IMR-90 (cell line): ENCODE results near the gene MARCHF3. TPM values are rescaled to one million over a fixed set of nuclear protein-coding genes. Genes with fewer than 3 reads are reported as not detected.

ENCODE experiments used
- ATAC-seq: fragments of 200-7000 bp; cut with Tn5 transposase; 2 replicates; pipeline ENCODE4 v1.9.1; 2020; ENCODE audit warnings: low read depth, mild to moderate bottlenecking, moderate library complexity
- BruUV-seq: library from RNA; stranded (reverse); fragments of 400-500 nt; replicated peaks from 2 replicates; lab custom pipeline; 2021; lab: Mats Ljungman, UMichigan
- CTCF ChIA-PET: fragments of 300-600 bp; formaldehyde crosslinking; extraction: SDS; loops from one replicate; lab custom pipeline; 2021; ENCODE audit warnings: antibody characterized with exemption; lab: Yijun Ruan, JAX
- POLR2A ChIA-PET: fragments of 300-600 bp; sonication (Branson Sonifier 250); formaldehyde crosslinking; loops from one replicate; lab custom pipeline; 2022; ENCODE audit warnings: antibody characterized with exemption; ENCODE audit not compliant: unreplicated experiment; lab: Charles Lee
- DNase-seq: peaks from one replicate; pipeline ENCODE4 v3.0.0; 2013
- H2AFZ ChIP-seq: replicated peaks from 2 replicates; pipeline ENCODE3; 2013; ENCODE audit warnings: low read length, mild to moderate bottlenecking; ENCODE audit not compliant: poor library complexity
- H2AK5ac ChIP-seq: 2 replicates; pipeline ENCODE4 v1.6.1; 2013; ENCODE audit warnings: low read depth, low read length, inconsistent platforms
- H2AK9ac ChIP-seq: replicated peaks from 2 replicates; pipeline ENCODE3; 2013; ENCODE audit warnings: mild to moderate bottlenecking, low read depth, low read length, moderate library complexity; ENCODE audit not compliant: poor library complexity
- H2BK120ac ChIP-seq: 2 replicates; pipeline ENCODE4 v1.6.1; 2013; ENCODE audit warnings: low read depth, low read length, inconsistent platforms
- H2BK15ac ChIP-seq: 3 replicates; pipeline ENCODE4 v1.6.1; 2013; ENCODE audit warnings: low read depth, low read length, inconsistent platforms
- H2BK20ac ChIP-seq: 2 replicates; pipeline ENCODE4 v1.6.1; 2013; ENCODE audit warnings: low read depth, mild to moderate bottlenecking, inconsistent platforms, low read length, moderate library complexity
- H2BK5ac ChIP-seq: 2 replicates; pipeline ENCODE4 v1.6.1; 2013; ENCODE audit warnings: mild to moderate bottlenecking, low read depth, low read length, inconsistent platforms; ENCODE audit not compliant: poor library complexity, severe bottlenecking
- H3K14ac ChIP-seq: replicated peaks from 2 replicates; pipeline ENCODE4 v1.6.1; 2013; ENCODE audit warnings: low read depth, low read length, inconsistent platforms
- H3K18ac ChIP-seq: 2 replicates; pipeline ENCODE4 v1.6.1; 2013; ENCODE audit warnings: low read depth, low read length, control low read depth
- H3K23ac ChIP-seq: 2 replicates; pipeline ENCODE4 v1.6.1; 2013; ENCODE audit warnings: low read depth, low read length, inconsistent platforms
- H3K27ac ChIP-seq: 2 replicates; pipeline ENCODE4 v1.5.1; 2013; ENCODE audit warnings: mild to moderate bottlenecking, control low read depth, low read length; ENCODE audit not compliant: insufficient read depth
- H3K27me3 ChIP-seq: 2 replicates; pipeline ENCODE4 v1.6.1; 2013; ENCODE audit warnings: low read length; ENCODE audit not compliant: control insufficient read depth, insufficient read depth
- H3K36me3 ChIP-seq: 2 replicates; pipeline ENCODE4 v1.6.1; 2013; ENCODE audit warnings: low read length, mixed read lengths; ENCODE audit not compliant: control insufficient read depth, insufficient read depth
- H3K4ac ChIP-seq: 2 replicates; pipeline ENCODE4 v1.6.1; 2013; ENCODE audit warnings: low read depth, low read length, inconsistent platforms
- H3K4me1 ChIP-seq: 2 replicates; pipeline ENCODE4 v1.6.1; 2013; ENCODE audit warnings: low read length, mixed read lengths; ENCODE audit not compliant: control insufficient read depth, insufficient read depth
- H3K4me2 ChIP-seq: 2 replicates; pipeline ENCODE4 v1.6.1; 2013; ENCODE audit warnings: low read depth, mild to moderate bottlenecking, control low read depth, low read length, moderate library complexity
- H3K4me3 ChIP-seq: 2 replicates; pipeline ENCODE4 v1.5.1; 2013; ENCODE audit warnings: low read depth, mild to moderate bottlenecking, control low read depth, low read length, moderate library complexity; ENCODE audit not compliant: insufficient read depth
- H3K56ac ChIP-seq: 2 replicates; pipeline ENCODE4 v1.6.1; 2013; ENCODE audit warnings: low read length, inconsistent platforms; ENCODE audit not compliant: insufficient read depth; ENCODE audit errors: extremely low read depth
- H3K79me1 ChIP-seq, 2 experiments: 2 replicates each; pipeline ENCODE4 v1.6.1; 2013; ENCODE audit warnings: low read length in 2 of 2, inconsistent platforms in 1 of 2, low read depth in 1 of 2
- H3K9ac ChIP-seq: 2 replicates; pipeline ENCODE4 v1.6.1; 2013; ENCODE audit warnings: low read depth, low read length, control low read depth
- H3K9me1 ChIP-seq: 2 replicates; pipeline ENCODE4 v1.6.1; 2013; ENCODE audit warnings: low read length, inconsistent platforms; ENCODE audit not compliant: insufficient read depth
- H3K9me3 ChIP-seq: 2 replicates; pipeline ENCODE4 v1.6.1; 2013; ENCODE audit warnings: low read length; ENCODE audit not compliant: control insufficient read depth, insufficient read depth
- H4K20me1 ChIP-seq: 2 replicates; pipeline ENCODE4 v1.6.1; 2013; ENCODE audit warnings: low read length, inconsistent platforms; ENCODE audit not compliant: insufficient read depth
- H4K5ac ChIP-seq: 2 replicates; pipeline ENCODE4 v1.6.1; 2013; ENCODE audit warnings: mild to moderate bottlenecking, low read depth, low read length, control low read depth
- H4K8ac ChIP-seq, 2 experiments: 2 replicates each; pipeline ENCODE4 v1.6.1; 2013; ENCODE audit warnings: low read depth in 2 of 2, low read length in 2 of 2, control low read depth in 1 of 2, inconsistent platforms in 1 of 2
- H4K91ac ChIP-seq: 2 replicates; pipeline ENCODE4 v1.6.1; 2013; ENCODE audit warnings: low read depth, low read length, inconsistent platforms; ENCODE audit not compliant: insufficient read depth
- BHLHE40 ChIP-seq: fragments of 150-350 bp; IDR thresholded peaks from 2 replicates; pipeline ENCODE4 v1.6.1; 2016; ENCODE audit warnings: mild to moderate bottlenecking, low read depth, low read length
- CEBPB ChIP-seq: IDR thresholded peaks from 2 replicates; pipeline ENCODE4 v1.6.1; 2012; ENCODE audit warnings: low read depth, low read length, improper control_type of control experiment
- MAFK ChIP-seq: IDR thresholded peaks from 2 replicates; pipeline ENCODE4 v1.6.1; 2012; ENCODE audit warnings: low read depth, low read length, improper control_type of control experiment
- WGBS, 2 experiments: methylation state at CpG; one replicate each; pipeline versions ENCODE4 v1.1.5 to v1.1.7; 2013; ENCODE audit warnings: missing lambda C conversion rate in 2 of 2; ENCODE audit not compliant: insufficient read length in 1 of 2; ENCODE audit errors: extremely low coverage in 2 of 2; 5-methylcytosine and 5-hydroxymethylcytosine counted together
- dilution Hi-C: fragments of 300-500 bp; cut with HindIII; formaldehyde crosslinking; loops from one replicate; pipeline ENCODE4 v1.14.3; 2018; ENCODE audit warnings: low sequenced_read_pairs; ENCODE audit not compliant: unreplicated experiment
- in situ Hi-C: fragments of 300-500 bp; cut with MboI; formaldehyde crosslinking; loops from 3 replicates; pipeline ENCODE4 v1.14.3; 2019; ENCODE audit warnings: low sequenced_read_pairs, inconsistent platforms, mixed read lengths
- intact Hi-C: fragments of 100-400 bp; cut with micrococcal nuclease; formaldehyde crosslinking; loops from 2 replicates; pipeline ENCODE4 v1.10.0; 2022
- polyA plus RNA-seq, 3 experiments: library from polyadenylated mRNA; depleted of rRNA; stranded (reverse); fragments of >200 nt; gene quantifications; 2 replicates each; pipeline ENCODE4 v1.2.3, GENCODE V29; 2012; ENCODE audit warnings: low replicate concordance in 1 of 3
- total RNA-seq: library from RNA; depleted of rRNA; stranded (reverse); fragments of >200 nt; gene quantifications from 2 replicates; pipeline ENCODE4 v1.2.3, GENCODE V29; 2012
- TF ChIP-seq, protein P1 (sequence below): conservative IDR thresholded peaks from 2 replicates; pipeline ENCODE4 v1.5.1; 2012; ENCODE audit warnings: mild to moderate bottlenecking, low read depth, low read length, improper control_type of control experiment
- TF ChIP-seq, protein P2 (sequence below): fragments of 150-350 bp; IDR thresholded peaks from 2 replicates; pipeline ENCODE4 v1.6.1; 2017; ENCODE audit warnings: mild to moderate bottlenecking, antibody characterized with exemption, low read length, low read depth

The MARCHF3 gene
- total and polyA plus RNA-seq, 2 of the 4 experiments (the other 2 are of a cell fraction), result 11.2 to 18.8 TPM

DNA sequence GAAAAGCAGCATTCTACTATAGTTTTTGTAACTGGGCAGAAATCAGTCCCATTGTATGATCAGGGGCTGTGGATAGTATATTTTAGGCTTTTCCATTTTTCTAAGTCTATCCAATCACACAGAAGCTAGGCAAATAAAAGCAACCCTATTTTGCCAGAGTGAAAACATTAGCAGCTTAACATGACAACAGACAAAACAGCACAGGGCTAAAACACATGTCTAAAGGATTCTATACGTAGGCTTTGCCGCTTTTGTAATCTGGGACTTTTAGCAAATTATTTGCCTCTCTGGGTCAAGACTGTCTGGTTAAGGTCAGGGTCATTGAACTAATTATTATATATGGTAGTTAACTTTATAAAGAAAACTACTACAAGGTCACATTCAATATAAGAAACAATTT, 4.2 kb downstream of the MARCHF3 start:
- CTCF ChIA-PET, result interaction anchor here (0.5 to 0.6 kb wide), 3 partner anchors 165 to 466 kb away, joined by 3 to 5 read pairs (median 3); no protein-coding TSS in a partner anchor
- Histone ChIP-seq H2BK20ac (no peak overlapping the region), H3K79me1 (peaks cover 27 to 30% of the 10 kb centered on the region in 2 experiments; a peak in 3 of 4 replicates), H3K4me1 (peaks cover 3% of the 10 kb centered on the region), H3K4me3 (no peak overlapping the region), H4K20me1 (no peaks in the 10 kb centered on the region), H4K8ac (no peak overlapping the region), H3K23ac (no peak overlapping the region), H3K9ac (no peak overlapping the region), H4K5ac (no peak overlapping the region), H3K4ac (no peak overlapping the region), H2AK9ac (no peak overlapping the region), H3K36me3 (no peaks in the 10 kb centered on the region), H2AK5ac (no peak overlapping the region), H3K18ac (no peak overlapping the region), H4K91ac (no peak overlapping the region), H3K9me3 (no peaks in the 10 kb centered on the region), H3K56ac (no peak overlapping the region), H2AFZ (no peak overlapping the region), H3K27me3 (no peaks in the 10 kb centered on the region), H2BK5ac (no peak overlapping the region), H2BK15ac (no peak overlapping the region), H3K14ac (no peak overlapping the region), H2BK120ac (no peak overlapping the region), H3K4me2 (no peak overlapping the region), H3K9me1 (no peaks in the 10 kb centered on the region), H3K27ac (no peak overlapping the region)
- TF ChIP-seq, protein P1, sequence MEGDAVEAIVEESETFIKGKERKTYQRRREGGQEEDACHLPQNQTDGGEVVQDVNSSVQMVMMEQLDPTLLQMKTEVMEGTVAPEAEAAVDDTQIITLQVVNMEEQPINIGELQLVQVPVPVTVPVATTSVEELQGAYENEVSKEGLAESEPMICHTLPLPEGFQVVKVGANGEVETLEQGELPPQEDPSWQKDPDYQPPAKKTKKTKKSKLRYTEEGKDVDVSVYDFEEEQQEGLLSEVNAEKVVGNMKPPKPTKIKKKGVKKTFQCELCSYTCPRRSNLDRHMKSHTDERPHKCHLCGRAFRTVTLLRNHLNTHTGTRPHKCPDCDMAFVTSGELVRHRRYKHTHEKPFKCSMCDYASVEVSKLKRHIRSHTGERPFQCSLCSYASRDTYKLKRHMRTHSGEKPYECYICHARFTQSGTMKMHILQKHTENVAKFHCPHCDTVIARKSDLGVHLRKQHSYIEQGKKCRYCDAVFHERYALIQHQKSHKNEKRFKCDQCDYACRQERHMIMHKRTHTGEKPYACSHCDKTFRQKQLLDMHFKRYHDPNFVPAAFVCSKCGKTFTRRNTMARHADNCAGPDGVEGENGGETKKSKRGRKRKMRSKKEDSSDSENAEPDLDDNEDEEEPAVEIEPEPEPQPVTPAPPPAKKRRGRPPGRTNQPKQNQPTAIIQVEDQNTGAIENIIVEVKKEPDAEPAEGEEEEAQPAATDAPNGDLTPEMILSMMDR, result no peak
- no peak for TF ChIP-seq MAFK
- no peak for TF ChIP-seq CEBPB
- TF ChIP-seq, protein P2, sequence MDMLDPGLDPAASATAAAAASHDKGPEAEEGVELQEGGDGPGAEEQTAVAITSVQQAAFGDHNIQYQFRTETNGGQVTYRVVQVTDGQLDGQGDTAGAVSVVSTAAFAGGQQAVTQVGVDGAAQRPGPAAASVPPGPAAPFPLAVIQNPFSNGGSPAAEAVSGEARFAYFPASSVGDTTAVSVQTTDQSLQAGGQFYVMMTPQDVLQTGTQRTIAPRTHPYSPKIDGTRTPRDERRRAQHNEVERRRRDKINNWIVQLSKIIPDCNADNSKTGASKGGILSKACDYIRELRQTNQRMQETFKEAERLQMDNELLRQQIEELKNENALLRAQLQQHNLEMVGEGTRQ, result no peak
- no peak for TF ChIP-seq BHLHE40
- WGBS, 2 experiments, result no CpG with 5 or more reads among the region's 2 CpGs
- ATAC-seq (no peak), DNase-seq (no peak)
- dilution Hi-C loops (no loop called here), intact Hi-C loops (loop anchor here (2.0 kb wide), 1 partner anchor 13 kb away; no protein-coding TSS in a partner anchor), in situ Hi-C loops (no loop called here)
- BruUV-seq, result no TSS peak
- POLR2A ChIA-PET, result no interaction called here
